HG03575 (cell line): ENCODE measurements around the gene GPR27.

ENCODE experiments used
- ATAC-seq: cut with Tn5 transposase; IDR thresholded peaks from one replicate; pipeline ENCODE4 v1.9.1; 2021; ENCODE audit not compliant: unreplicated experiment, insufficient number of reproducible peaks, low FRiP score; ENCODE audit errors: extremely low read depth

Gene GPR27

DNA sequence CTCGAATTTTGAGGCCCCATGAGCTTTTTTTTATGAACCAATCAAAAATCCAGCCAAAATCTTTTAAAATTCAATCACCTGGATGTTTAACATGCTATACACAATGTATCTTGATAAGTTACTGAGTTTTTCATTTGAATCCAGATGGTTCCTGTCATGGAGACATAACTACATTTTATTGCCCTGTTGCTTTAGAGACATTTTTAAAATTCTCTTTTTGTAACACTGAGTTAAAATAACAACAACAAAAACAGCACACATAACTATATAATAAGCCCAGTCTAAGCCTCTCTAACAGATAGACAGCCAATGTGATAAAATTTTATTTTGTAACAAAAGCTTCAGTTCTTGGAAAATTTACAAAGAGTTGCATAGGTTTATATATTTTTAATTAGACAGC lies 29.5 kb downstream of the GPR27 start:
- ATAC-seq = no peak

GRCh38 chr3:71784201-71784913 lies 30.7 kb downstream of the GPR27 start:
- no peak for ATAC-seq

DNA sequence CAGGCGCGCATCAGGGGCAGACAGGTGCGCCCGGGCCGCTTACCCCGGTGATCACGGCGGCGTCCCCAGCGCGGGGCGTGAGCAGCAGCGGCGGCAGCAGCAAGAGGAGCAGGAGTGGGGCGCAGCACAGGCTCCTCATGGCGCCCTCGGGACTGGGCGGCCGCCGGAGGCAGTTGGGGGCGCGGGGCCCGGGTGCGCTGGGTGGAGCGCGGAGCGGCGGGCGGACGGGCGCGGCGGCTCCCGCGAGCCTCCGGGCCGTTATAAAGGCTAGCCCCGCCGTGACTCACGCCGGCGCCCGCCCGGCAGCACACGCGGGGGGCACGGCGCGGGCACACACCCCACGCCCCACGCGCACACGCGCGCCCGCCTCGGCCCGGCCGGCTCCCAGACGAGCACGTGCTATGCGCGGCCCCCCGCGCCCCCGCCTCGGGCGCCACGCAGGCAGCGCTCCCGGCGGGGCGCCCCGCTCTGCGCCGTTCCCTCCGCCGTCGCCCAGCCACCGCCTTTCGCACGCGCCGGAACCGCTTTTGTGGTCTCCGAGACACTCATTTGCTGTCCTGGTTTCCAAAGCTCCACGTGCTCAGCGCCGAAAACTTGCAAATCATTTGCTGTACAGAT lies 31.4 kb downstream of the GPR27 start, which contains the start of gene PROK2:
Gene PROK2, minus strand, starts transcription at position 235 of the 618 bp plus-strand sequence. Its CDS starts 96 bp downstream, at position 139.
- ATAC-seq = no peak

- no peak for ATAC-seq
Observed at GRCh38 chr3:71785532-71786216, 32.0 kb downstream of the GPR27 start.

GRCh38 chr3:71786217-71786549 lies 32.5 kb downstream of the GPR27 start:
- no peak for ATAC-seq

GRCh38 chr3:71786551-71786950 lies 32.9 kb downstream of the GPR27 start:
- ATAC-seq = no peak

- ATAC-seq = no peak
Observed at GRCh38 chr3:71787851-71788405, 34.3 kb downstream of the GPR27 start.

GRCh38 chr3:71789922-71790321 lies 36.3 kb downstream of the GPR27 start:
- ATAC-seq = no peak

DNA sequence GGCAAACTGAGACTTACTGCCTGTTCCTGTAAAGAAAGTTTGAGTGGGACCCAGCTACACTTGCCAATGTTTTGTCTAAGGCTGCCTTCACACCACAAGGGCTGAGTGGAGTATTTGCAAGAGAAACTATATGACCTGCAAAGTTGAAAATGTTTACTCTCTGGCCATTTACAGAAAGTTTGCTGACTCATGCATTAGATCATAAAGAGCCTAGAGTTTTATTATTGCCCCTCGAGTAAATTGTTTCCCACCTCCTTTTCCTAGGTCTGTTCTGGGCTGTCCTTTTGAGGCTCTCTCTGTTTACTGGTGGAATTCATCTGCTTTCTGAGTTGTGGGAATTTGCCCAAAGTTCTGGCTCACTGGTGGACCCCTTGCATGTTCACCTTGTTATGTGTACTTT lies 38.0 kb downstream of the GPR27 start:
- ATAC-seq = no peak

GRCh38 chr3:71796290-71796689 lies 42.6 kb downstream of the GPR27 start:
- ATAC-seq = no peak

GRCh38 chr3:71797455-71797854 lies 43.8 kb downstream of the GPR27 start:
- ATAC-seq = no peak

DNA sequence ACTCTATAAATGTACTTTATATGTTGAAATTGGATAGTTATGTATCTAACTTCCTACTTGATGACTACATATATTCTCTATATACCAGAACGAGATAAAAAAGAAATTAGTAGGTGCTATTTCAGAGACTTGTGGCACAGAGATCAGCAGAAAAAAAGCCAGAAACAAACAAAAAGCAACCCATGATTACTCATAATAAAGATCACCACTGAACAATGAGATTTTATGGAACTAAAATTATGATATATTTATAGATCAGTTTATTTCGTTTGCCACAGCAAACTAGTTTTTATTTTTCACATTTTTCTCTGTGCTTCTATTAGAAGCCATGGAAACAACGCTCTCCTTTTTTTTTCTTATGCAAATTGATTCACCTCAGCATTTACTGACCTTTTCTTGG lies 46.4 kb downstream of the GPR27 start:
- no peak for ATAC-seq

- ATAC-seq = no peak
Observed at GRCh38 chr3:71801986-71802385, 48.3 kb downstream of the GPR27 start.

DNA sequence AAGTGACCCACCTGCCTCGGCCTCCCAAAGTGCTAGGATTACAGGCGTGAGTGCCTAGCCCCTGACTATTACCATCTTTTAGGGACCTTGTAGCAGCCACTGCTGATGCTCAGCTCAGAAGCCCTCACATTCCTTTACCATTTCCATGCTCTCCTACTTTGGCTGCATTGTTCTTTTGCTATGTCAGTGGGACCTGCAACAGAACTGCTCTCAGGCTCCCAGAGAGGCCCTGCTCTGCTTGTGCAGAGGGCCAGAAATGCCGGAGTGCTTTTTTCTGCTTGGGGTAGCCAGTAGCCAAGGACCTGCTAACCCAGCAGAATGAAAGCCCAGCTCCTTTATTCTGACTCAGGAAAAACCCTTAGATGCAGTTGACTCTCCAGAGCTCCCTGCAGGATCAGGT lies 49.6 kb downstream of the GPR27 start:
- no peak for ATAC-seq

DNA sequence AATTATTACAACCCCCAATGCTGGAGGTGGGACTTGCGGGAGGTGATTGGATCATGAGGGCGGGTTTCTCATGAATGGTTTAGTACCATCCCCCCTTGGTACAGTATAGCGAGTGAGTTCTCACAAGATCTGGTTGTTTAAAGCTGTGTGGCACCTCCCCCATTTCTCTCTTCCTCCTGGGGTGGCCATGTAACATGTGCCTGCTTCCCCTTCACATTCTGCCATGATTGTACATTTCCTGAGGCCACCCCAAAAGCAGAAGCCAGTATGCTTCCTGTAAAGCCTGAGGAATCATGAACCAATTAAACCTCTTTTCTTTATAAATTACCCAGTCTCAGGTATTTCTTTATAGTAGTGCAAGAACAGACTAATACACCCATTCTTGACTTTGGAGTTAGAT lies 51.5 kb downstream of the GPR27 start:
- no peak for ATAC-seq

DNA sequence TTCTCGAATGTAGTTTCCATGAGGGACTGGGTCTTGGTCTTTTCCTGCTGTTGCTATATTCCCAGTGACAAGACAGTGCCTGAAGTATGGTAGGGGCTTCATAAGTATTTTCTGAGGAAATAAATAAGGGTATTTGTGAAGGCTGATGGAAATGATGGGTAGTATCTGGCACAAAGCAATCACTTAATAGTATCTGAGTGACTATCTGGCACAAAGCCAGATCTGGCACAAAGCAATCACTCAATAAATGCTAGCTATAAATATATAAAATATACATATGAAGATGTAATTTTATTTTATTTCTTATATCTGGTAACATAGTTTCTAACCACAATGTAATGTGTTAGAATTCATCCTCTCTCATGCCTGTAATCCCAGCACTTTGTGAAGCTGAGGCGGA lies 52.0 kb downstream of the GPR27 start:
- no peak for ATAC-seq
